BE2C (cell line): Measurements from ENCODE around the gene PRELID2.
A peak's percentile ranks its signal among the peaks of the same experiment; 100 is the strongest.

Experiments used
- DNase-seq: peaks from one replicate; pipeline ENCODE4 v3.0.0-alpha.2; 2020
- H3K27me3 ChIP-seq: fragments of 250-450 bp; sonication (Bioruptor Pico); 2 replicates; pipeline ENCODE4 v1.5.1; 2020; ENCODE audit warnings: mild to moderate bottlenecking
- H3K36me3 ChIP-seq: fragments of 250-450 bp; sonication (Bioruptor Pico); 2 replicates; pipeline ENCODE4 v1.5.1; 2020; ENCODE audit warnings: mild to moderate bottlenecking
- H3K4me1 ChIP-seq: fragments of 250-450 bp; sonication (Bioruptor Pico); 2 replicates; pipeline ENCODE4 v1.5.1; 2020
- H3K4me3 ChIP-seq: 2 replicates; pipeline ENCODE4 v1.5.1; 2011; ENCODE audit warnings: low read depth, low read length
- H3K9me3 ChIP-seq: fragments of 250-450 bp; sonication (Bioruptor Pico); 2 replicates; pipeline ENCODE4 v1.5.1; 2020
- TF ChIP-seq, protein P1 (sequence below): IDR thresholded peaks from 2 replicates; pipeline ENCODE4 v1.5.1; 2012; ENCODE audit warnings: mild to moderate bottlenecking, low read depth, low read length

Gene PRELID2

DNA sequence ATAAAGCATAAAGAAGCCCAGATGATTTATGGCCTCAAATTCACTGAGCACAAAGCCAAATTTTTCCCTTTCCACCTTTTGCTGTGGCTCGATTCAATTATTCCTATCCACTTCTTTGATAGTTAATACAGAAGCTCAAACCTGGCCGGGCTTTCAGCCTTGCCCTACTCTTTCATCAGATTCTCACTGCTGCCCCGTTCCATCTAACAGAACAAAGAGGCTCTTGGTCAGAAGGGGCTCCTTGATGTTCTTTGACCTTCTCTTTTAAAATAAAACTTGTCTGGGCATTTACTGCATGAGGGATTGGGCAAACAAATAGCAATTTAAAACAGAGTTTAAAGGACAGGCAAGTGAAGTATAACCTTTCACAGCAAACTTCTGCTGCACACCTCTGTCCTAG lies 27.9 kb upstream of the PRELID2 start:
- Histone ChIP-seq H3K4me1 (no peaks in the 10 kb centered on the region), H3K27me3 (no peaks in the 10 kb centered on the region), H3K36me3 (no peaks in the 10 kb centered on the region), H3K4me3 (no peak overlapping the region), H3K9me3 (no peaks in the 10 kb centered on the region)
- DNase-seq = no peak
- TF ChIP-seq, protein P1, sequence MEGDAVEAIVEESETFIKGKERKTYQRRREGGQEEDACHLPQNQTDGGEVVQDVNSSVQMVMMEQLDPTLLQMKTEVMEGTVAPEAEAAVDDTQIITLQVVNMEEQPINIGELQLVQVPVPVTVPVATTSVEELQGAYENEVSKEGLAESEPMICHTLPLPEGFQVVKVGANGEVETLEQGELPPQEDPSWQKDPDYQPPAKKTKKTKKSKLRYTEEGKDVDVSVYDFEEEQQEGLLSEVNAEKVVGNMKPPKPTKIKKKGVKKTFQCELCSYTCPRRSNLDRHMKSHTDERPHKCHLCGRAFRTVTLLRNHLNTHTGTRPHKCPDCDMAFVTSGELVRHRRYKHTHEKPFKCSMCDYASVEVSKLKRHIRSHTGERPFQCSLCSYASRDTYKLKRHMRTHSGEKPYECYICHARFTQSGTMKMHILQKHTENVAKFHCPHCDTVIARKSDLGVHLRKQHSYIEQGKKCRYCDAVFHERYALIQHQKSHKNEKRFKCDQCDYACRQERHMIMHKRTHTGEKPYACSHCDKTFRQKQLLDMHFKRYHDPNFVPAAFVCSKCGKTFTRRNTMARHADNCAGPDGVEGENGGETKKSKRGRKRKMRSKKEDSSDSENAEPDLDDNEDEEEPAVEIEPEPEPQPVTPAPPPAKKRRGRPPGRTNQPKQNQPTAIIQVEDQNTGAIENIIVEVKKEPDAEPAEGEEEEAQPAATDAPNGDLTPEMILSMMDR = no peak

DNA sequence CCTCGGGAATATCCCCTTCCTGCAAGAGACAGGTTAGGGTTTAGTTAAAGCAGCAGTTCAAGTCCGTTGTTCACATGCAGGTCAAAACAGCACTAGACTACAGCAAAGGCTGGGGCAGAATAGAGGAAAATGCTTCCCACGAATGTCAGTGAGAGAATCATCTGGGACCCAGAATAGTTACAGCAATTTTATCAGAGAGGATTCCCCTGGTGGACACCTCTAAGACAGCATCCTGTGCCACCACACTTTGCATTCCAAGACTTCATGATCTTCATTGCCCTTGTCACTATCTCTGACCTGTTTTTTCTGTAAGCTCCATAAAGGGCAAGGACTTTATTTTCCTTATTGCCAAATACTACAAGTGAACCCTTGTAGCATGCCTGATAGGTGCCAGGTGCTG lies 24.8 kb upstream of the PRELID2 start:
- no peak for DNase-seq
- Histone ChIP-seq H3K36me3 (no peaks in the 10 kb centered on the region), H3K4me3 (no peak overlapping the region), H3K4me1 (no peaks in the 10 kb centered on the region), H3K27me3 (no peaks in the 10 kb centered on the region), H3K9me3 (no peaks in the 10 kb centered on the region)
- TF ChIP-seq, protein P1 = peak; percentile 32; the same call in 1 of the 2 replicates

DNA sequence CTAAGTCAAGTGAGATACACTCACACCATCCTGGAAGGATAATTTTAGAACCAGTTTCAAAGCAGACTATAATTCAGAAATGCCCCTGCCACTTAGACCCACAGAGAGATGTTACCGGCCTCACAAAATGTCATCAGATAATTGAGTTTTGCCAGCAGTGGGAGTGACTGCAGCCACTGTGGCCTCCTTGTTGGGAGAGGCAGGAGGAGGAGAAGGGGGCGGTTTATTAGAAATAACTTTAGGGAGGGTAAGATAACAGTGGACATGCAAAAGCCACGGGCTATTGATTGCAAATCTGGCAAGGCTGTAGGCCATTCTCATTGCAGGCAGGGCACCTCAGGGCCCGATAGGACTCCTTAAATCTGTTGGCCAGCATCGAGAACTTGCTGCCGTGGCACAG lies 24.3 kb upstream of the PRELID2 start:
- no peak overlapping the region for H3K4me3 ChIP-seq
- DNase-seq = no peak
- no peaks in the 10 kb centered on the region for H3K27me3 ChIP-seq
- no peaks in the 10 kb centered on the region for H3K4me1 ChIP-seq
- TF ChIP-seq, protein P1 = no peak
- no peaks in the 10 kb centered on the region for H3K9me3 ChIP-seq
- no peaks in the 10 kb centered on the region for H3K36me3 ChIP-seq

DNA sequence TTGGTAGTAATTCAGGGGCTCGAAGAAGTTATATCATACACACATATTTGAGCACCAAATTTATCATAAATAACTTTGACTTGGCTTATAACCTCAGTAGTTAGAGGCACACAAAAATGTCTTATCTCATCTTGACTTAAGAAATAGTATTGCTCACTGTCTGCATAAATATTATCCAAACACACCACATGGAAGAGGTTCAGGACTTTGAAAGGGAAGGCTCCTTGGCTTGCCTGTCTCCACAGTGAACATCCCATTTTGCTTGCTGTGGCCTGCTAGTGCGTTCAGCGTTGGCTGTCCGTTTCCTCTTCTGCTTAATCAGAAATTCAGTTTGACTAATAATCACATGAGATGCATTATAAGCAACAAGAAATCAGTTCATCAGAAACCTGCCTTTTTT lies 23.8 kb upstream of the PRELID2 start:
- no peaks in the 10 kb centered on the region for H3K9me3 ChIP-seq
- no peaks in the 10 kb centered on the region for H3K27me3 ChIP-seq
- H3K4me1 ChIP-seq = no peaks in the 10 kb centered on the region
- TF ChIP-seq, protein P1 = no peak
- DNase-seq = no peak
- H3K36me3 ChIP-seq = no peaks in the 10 kb centered on the region
- no peak overlapping the region for H3K4me3 ChIP-seq

DNA sequence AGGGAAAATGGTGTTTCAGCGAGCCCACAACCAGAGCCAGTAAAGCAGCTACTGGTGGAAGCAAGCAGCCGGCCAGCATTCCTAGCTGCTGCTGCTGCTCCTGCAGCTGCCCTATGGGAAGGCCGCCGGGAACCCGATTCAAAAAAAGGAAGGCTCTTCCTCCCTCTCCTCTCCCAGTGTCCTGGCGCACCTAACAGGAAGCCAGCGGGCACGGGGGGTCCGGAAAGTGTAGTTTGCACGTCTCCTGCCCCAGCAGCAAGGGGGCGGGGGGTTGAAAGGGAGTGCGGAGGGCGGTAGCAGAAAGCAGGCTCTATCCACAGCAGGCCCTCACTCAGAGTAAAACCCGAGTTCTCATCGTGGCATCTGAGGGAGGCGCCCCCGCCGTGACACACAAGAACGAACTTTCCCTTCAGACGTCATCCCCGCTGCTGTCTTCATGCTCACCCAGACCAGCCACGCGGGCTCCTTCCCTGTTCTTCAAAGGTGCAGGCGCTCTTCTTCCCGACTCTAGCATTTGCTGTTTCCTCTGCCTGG lies 21.2 kb upstream of the PRELID2 start:
- no peaks in the 10 kb centered on the region for H3K36me3 ChIP-seq
- TF ChIP-seq, protein P1 = no peak
- no peaks in the 10 kb centered on the region; the same call in 1 of the 2 replicates for H3K27me3 ChIP-seq
- DNase-seq = no peak
- no peaks in the 10 kb centered on the region for H3K4me1 ChIP-seq
- no peak overlapping the region for H3K4me3 ChIP-seq
- no peaks in the 10 kb centered on the region for H3K9me3 ChIP-seq

DNA sequence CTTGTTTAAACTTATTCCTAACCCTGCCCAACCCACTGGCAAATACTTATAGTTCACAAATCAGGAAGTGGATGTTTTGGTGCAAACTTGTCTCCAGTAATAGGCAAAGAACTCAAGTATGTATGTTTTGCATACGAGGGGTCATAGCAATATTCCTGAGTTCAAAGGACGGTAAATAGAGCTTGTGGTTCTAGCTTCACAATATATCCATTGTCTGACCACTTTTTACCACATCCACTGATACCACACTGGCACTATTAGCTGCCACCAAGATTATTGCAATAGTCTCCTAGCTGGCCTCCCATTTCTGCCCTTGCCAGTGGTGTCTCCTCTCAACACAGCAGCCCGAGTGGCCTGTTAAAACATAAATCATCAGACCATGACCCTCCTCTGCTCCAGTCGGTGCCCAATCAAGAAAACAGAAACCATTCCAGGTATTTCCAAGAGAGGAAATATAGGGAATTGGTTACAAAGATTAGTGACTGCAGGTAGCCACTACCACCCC lies 20.7 kb upstream of the PRELID2 start:
- Histone ChIP-seq H3K27me3 (no peaks in the 10 kb centered on the region; the same call in 1 of the 2 replicates), H3K4me3 (no peak overlapping the region), H3K4me1 (no peaks in the 10 kb centered on the region)

More for the DNA sequence above, 20.7 kb upstream of the PRELID2 start:
- Histone ChIP-seq H3K36me3 (no peaks in the 10 kb centered on the region), H3K9me3 (no peaks in the 10 kb centered on the region)
- DNase-seq = no peak
- TF ChIP-seq, protein P1 = no peak
